LNCaP clone FGC (cell line): ENCODE results near the gene IGFL1.
"Not testable (repeated sequence)": the region's sequence is repeated elsewhere in the genome, so short reads cannot be mapped to it uniquely, and the experiment has no call there.

Experiments
- DNase-seq: peaks from one replicate; pipeline ENCODE4 v3.0.0-alpha.2; 2011; ENCODE audit warnings: low read depth
- H3K4me3 ChIP-seq: 2 replicates; pipeline ENCODE4 v1.5.1; 2011; ENCODE audit warnings: mild to moderate bottlenecking, low read depth, low read length, control low read depth
- CTCF ChIP-seq: IDR thresholded peaks from 2 replicates; pipeline ENCODE4 v1.5.1; 2012; ENCODE audit warnings: mild to moderate bottlenecking; ENCODE audit not compliant: control insufficient read depth, insufficient read depth; ENCODE audit errors: extremely low read depth

Gene IGFL1

DNA sequence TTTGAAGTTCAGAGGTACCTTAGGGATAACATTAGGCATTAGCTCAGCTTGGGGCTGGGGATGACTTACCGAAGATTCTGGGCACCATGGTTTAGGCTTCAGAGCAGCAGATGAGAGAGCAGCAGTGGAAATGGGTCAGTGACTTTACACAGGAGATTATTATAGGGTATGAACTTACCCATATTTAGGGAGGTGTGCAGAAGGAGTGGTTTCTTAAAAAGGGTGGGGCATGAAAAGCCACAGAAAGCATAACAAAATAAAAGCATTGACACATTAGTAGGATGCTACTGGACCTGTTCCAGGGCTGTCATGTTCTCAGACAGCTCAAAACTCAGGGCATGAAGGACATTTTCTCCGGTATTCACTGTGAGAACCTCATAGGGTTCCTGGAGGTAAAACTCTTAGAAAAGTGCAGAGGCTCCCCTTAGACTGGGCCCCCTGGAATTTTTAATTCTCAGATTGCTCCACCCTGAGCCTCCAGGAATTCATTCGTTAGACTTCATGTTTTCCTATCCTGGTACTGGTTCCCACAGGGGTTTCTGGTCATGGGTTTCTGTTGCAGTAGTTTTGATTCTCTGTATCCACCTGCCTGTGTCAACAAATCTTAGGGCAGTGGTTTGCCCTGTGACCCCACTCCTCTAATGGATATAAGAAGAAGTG lies 20.7 kb downstream of the IGFL1 start:
- no peak overlapping the region for H3K4me3 ChIP-seq
- no peak for DNase-seq
- no peak for TF ChIP-seq CTCF

- no peak for TF ChIP-seq CTCF
- no peak for DNase-seq
- no peak overlapping the region for H3K4me3 ChIP-seq
Measured at GRCh38 chr19:46251416-46251815, 21.9 kb downstream of the IGFL1 start.

DNA sequence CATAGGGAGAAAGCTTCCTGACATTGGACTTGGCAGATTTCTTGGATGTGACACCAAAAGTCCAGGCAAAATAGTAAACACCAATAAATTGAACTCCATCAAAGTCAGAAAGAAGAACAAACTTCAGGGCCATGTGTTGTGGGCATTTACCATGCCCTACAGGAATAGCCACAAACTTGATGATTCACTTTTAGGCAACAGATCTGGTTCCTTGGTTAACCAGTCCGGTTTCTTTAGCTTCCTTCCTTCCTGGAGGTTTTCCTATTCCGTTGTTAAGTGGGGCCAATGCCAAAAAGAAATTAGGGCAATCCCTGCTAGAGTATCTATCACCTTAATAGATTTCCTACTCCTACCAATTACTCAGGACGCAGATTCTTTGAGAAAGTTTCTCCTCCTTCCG lies 25.2 kb downstream of the IGFL1 start:
- no peak for TF ChIP-seq CTCF
- no peak overlapping the region for H3K4me3 ChIP-seq
- DNase-seq: no peak

GRCh38 chr19:46256855-46257254 lies 27.3 kb downstream of the IGFL1 start:
- TF ChIP-seq CTCF: no peak
- no peak for DNase-seq

DNA sequence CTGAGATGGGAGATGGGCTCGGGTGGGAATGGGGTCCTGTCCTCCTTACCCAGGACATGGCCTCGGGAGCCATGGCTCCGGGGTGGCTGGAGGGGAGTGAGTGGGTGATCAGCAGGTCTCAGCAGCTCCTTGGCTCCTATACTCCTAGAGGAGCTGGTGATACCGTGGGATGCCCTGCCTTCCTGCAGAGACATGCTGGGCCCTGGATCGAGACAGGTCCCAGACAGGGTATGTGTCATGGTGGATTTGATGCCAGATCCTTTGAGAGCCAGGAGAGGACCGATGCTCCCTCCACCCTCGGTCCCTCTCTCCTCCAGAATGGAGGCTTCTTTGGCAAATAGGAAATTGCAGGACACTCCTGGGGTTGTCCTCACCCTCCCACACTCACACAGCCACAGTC lies 32.0 kb downstream of the IGFL1 start:
- H3K4me3 ChIP-seq, DNase-seq: not testable (repeated sequence)

More at GRCh38 chr19:46256855-46257254, 27.3 kb downstream of the IGFL1 start:
- no peak overlapping the region for H3K4me3 ChIP-seq

GRCh38 chr19:46262684-46263296 lies 33.2 kb downstream of the IGFL1 start:
- not testable (repeated sequence) for H3K4me3 ChIP-seq, DNase-seq

DNA sequence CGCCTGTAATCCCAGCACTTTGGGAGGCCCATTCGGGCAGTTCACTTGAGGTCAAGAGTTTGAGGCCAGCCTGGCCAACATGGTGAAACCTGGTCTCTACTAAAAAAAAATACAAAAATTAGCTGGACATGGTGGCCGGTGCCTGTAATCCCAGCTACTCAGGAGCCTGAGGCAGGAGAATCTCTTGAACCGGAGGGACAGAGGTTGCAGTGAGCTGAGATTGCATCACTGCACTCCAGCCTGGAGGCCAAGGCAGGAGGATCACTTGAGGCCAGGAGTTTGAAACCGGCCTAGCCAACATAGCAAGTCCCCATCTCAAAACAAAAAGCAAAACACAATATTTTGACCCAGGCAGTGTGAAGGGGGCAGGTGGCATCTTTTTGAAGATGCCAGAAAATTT lies 35.3 kb downstream of the IGFL1 start:
- not testable (repeated sequence) for H3K4me3 ChIP-seq

GRCh38 chr19:46265217-46265828 lies 35.8 kb downstream of the IGFL1 start:
- H3K4me3 ChIP-seq: no peak overlapping the region
- TF ChIP-seq CTCF: peak; percentile 67
- DNase-seq: no peak

More for the DNA sequence above, 35.3 kb downstream of the IGFL1 start:
- not testable (repeated sequence) for DNase-seq
